ENCODE measurements around the gene COQ8A.

GRCh38 chr1:226965581-226966440 lies 25.7 kb downstream of the COQ8A start:
- TF ChIP-seq CTCF (conservative IDR thresholded peaks at IDR 0.05; ENCODE audit: low read length) (no peak), EZH2phosphoT487 (IDR thresholded peaks at IDR 0.05; ENCODE audit: borderline replicate concordance) (no peak)
